Measurements from ENCODE around the gene HESX1.

GRCh38 chr3:57150113-57150581 is 49.6 kb downstream of the HESX1 start:
- TF ChIP-seq TAF1 (IDR thresholded peaks at IDR 0.05; ENCODE audit: low read depth), result no peak
- TF ChIP-seq EP300 (IDR thresholded peaks at IDR 0.05; ENCODE audit: borderline replicate concordance), result no peak
- TF ChIP-seq CEBPB (IDR thresholded peaks at IDR 0.05), result no peak
- TF ChIP-seq REST (IDR thresholded peaks at IDR 0.05; ENCODE audit: low read depth), result no peak
- no peak for TF ChIP-seq YY1 (IDR thresholded peaks at IDR 0.05; ENCODE audit: low read depth)
- no peak for TF ChIP-seq CREB1 (IDR thresholded peaks at IDR 0.05; ENCODE audit: low read depth)
- TF ChIP-seq FOXM1 (IDR thresholded peaks at IDR 0.05; ENCODE audit: borderline replicate concordance, low read depth), result no peak
- TF ChIP-seq MAX (IDR thresholded peaks at IDR 0.05), result no peak
- TF ChIP-seq RAD21 (IDR thresholded peaks at IDR 0.05; ENCODE audit: low read depth), result no peak
- TF ChIP-seq TCF12 (IDR thresholded peaks at IDR 0.05; ENCODE audit: low read depth), result no peak
- no peak for TF ChIP-seq ZBTB7A (IDR thresholded peaks at IDR 0.05; ENCODE audit: low read depth)
